SW480 (cell line): ENCODE results near the gene TTBK2.
"Not testable (repeated sequence)": the region's sequence is repeated elsewhere in the genome, so short reads cannot be mapped to it uniquely, and the experiment has no call there.

Source experiments
- DNase-seq: peaks from one replicate; pipeline ENCODE4 v3.0.0-alpha.2; 2016; ENCODE audit warnings: low spot score

TTBK2 gene

DNA sequence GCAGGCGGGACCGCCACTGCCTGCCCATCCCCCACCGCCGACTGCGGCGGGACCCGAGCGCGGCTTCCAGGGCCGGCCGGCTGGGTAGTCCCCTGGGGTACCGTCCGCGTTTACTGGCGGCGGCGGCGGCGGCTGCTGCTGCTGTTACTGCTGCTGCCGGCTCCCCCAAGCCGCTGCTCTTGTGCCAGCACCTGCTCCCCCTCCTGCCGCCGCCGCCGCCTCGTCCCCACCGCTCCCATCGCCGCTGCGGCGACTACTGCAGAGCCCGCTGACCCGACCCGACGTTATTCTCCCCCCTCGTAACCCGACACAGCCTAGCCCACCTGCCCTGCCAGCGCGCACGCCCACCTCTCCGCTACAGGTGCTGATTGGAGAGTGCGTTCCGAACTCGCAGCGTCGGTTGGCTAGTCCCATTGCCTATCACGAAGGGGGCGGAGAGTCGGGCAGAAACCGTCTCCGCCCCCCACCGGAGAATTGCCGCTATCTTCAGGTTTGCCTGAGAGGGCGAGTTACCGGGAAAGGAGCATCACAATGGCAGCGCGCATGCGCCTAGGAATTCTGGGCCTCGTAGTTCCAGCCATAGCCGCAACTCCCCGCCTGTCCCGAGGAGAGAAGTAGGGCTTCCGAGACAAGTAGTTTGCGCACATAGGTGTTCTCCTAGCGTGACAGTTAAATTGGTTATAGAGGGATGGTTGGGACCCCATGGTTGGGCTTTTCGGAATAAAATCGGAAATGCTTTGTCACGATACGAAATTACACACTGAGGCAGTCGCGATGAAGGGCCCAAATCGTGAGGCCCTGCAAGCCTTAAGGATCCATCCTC lies at the start of gene TTBK2:
Gene TTBK2, minus strand, starts transcription at position 260 of the 823 bp plus-strand sequence. CDS start 42,161 bp downstream, outside the sequence.
- DNase-seq = peak; percentile 97

DNA sequence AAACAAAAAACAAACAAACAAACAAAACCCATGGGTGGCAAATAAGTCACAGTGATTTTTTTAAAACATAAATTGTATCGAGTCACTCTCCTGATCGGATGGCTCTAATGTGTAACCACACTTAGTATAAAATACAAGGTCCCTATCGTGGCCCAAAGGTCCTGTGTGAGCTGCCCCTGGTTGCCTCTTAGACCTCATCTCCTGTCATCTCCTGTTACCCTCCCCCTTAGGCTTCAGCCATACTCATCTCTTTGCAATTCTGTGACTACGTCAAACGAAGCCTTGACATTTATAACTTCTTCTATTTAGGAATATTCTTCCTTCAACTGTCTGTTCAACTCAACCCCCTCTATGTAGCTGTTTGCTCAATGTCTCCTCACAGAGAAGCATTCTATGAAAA lies 43.9 kb upstream of the TTBK2 start:
- DNase-seq = no peak

DNA sequence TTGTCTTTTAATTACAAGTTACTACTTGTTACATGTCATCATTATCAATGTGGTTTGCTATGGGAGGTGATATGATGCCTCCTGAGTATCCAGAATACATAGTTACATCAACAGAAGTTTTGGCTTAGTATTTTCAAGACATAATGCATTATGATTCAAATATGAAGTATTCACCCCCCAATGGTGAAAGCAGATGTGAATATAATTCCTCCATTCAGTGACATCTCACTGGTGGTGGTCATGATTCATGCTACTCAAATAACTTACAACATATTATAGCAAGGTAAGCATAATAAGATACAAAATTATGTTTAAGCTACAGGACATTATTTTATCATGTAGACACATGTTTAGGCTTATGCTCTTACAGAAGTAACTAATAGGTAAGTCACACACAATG lies 34.9 kb upstream of the TTBK2 start:
- DNase-seq = no peak

DNA sequence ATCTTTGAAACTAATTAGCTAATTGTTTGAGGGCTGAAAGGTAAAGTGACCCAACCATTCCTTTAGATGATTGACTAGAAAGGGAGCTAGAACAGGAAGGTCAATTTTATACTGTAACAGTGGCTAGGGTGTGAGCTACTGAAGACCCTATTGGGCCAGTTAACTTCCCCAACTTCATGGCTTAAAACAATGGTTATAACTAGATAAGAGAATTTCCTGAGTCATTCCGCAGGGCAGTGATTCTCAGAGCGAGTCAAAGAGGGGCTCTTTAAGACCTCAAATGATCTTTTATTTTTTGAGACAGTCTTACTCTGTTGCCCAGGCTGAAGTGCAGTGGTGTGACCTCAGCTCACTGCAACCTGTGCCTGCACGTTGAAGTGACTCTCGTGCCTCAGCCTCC lies 33.7 kb upstream of the TTBK2 start:
- DNase-seq = no peak

DNA sequence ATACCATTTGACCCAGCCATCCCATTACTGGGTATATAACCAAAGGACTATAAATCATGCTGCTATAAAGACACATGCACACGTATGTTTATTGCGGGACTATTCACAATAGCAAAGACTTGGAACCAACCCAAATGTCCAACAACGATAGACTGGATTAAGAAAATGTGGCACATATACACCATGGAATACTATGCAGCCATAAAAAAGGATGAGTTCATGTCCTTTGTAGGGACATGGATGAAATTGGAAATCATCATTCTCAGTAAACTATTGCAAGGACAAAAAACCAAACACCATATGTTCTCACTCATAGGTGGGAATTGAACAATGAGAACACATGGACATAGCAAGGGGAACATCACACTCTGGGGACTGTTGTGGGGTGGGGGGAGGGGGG lies 28.3 kb upstream of the TTBK2 start:
- not testable (repeated sequence) for DNase-seq

DNA sequence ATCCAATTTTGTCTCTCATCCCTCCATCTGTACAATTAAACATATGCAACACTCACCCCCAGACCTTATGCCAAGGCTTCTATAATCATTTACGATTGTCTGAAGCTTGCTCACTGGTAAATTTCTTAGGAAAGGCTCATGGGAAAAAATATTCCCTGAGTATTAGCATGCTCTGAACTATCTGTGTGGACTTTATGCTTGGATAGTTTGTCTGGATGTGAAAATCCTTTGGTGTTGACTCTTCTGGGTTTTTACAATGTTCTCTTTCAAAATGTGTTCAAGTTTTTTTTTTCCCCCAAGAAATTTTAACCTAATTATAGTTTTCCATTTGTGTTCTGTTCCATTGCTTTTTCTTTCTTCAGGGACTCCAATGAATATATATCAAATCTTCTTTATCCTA lies 19.9 kb upstream of the TTBK2 start:
- DNase-seq = no peak

DNA sequence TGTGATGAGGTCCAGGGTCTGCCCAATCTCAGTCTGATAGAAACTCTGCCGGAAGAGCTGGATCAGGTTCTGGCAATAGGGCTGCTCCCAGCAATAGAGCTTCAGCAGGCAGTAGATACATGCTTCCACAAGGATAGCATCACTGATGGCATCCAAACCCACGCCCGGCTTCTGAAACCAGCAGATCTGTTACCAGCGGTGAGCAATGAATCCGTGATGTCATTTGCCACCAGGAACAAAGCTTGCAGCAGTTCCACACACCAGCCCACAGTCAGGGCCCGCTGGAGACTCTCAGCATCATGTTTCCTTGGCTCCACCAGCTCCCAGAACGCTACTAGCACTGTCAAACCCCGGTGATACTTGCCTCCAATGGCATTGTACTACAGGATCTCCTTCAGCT lies 19.3 kb upstream of the TTBK2 start:
- no peak for DNase-seq

DNA sequence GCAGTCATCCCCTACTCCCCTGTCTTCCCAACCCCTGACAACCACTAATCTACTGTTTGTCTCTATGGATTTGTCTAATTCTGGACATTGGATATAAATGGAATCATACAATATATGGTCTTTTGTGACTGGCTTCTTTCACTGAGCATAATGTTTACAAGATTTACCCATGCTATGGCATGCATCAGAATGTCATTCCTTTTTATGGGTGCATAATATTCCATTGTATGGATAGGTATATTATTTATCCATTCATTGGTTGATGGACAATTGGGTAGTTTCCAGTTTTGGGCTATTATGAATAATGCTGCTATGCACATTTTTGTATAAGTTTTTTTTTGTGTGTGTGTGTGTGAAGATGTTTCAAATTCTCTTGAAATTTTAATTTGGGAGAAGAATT lies 16.6 kb upstream of the TTBK2 start:
- no peak for DNase-seq

DNA sequence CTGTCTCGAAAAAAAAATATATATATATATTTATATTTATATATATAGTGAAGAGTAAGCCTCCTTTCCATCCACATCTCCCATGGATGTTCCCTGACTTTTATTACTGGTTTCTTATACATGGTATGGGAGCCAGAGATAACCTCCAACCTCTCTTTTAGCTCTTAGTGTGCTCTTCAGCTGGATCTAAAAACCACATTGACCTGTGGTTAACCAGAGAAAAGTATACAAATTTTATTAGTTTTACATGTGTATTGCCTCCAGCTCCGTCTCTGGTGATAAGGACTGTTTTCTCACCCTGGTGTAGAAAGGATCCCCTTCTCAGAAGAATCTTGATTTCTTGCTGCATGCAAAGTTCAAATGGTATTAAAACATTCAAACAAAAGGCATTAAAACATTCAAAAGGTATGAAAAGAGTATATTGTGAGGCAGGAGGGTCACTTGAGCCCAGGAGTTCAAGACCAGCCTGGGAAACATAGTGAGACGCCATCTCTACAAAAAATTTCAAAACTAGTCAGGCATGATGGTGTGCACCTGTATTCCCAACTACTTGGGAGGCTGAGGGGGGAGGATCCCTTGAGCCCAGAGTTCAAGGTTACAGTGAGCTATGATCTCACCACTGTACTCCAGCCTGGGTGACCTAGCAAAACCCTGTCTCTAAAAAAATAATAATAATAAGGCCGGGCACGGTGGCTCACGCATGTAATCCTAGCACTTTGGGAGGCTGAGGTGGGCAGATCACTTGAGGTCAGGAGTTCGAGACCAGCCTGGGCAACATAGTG lies 13.5 kb upstream of the TTBK2 start:
- no peak for DNase-seq

DNA sequence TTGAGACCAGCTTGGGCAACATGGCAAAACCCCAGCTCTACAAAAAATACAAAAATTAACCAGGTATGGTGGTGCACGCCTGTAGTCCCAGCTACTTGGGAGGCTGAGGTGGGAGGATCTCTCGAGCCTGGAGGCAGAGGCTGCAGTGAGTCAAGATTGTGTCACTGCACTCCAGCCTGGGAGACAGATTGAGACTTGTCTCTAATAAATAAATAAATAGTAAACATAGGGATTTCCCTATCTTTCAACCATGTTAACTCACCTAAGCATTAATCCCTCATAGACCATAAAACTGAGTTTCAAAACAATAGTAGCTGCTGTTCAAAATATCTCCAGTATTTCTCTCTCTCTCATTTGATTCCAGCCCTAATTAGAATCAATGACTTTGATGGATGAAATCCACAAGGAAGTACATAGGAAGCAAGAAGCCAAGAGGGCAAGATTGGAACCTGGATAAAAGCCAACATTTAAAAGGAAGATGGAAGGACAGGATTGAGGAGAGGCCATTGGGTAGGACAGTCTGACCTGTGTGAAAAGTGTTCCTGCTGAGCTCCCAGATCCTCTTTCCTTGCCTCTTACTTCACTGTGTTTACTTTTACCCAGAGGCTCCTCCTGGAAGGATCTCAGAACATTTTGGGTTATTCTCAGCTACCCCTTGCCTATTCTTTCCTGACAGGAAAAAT lies 12.4 kb upstream of the TTBK2 start:
- no peak for DNase-seq

DNA sequence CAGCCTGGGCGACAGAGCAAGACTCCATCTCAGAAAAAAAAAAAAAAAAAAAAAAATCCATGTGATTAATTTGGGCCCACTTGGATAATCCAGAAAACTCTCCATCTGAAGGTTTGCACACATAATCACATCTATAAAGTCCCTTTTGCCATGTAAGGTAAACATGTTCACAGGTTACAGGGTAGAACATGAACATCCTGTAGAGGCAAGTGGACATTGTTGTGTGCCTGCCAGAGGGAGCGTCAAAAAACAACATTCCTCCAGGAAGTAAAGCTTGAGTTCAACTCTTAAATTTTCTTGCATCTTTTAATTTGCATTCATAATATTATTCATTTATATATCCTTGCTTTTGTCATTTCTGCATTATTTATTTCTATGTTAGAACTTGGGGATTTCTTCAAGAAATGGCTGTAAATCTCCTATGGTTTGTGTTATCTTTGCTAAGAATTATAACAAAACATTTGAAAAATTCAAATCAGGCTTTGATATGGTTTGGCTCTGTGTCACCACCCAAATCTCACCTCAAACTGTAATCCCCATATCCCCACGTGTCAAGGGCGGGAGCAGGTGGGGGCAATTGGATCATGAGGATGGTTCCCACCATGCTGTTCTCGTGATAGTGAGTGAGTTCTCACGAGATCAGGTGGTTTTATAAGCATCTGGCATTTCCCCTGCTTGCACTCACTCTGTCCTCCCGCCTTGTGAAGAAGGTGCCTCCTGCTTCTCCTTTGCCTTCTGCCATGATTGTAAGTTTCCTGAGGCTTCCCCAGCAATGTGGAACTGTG lies 11.3 kb upstream of the TTBK2 start:
- no peak for DNase-seq

DNA sequence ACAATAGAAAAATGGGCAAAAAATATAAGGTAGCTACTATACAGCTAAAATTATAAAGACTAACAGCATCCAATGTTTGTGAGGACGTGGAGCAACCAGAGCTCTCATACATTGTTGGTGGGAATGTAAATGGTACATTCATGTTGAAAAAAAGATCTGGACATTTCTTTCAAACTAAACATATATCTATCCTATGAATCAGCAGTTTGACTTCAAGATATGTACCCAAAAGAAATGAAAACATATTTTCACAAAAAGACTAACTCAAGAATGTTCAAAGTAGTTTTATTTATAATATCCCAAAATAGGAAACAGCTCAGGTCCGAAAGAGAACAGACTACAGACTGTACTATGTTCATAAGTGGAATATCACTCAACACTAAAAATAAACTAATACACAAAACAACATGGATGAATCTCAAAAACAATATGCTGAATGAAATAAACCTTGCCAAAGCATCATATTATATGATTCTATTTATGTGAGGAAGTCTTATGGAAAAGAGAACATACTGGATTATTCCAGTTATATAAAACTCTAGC lies 8.8 kb upstream of the TTBK2 start:
- DNase-seq = no peak

DNA sequence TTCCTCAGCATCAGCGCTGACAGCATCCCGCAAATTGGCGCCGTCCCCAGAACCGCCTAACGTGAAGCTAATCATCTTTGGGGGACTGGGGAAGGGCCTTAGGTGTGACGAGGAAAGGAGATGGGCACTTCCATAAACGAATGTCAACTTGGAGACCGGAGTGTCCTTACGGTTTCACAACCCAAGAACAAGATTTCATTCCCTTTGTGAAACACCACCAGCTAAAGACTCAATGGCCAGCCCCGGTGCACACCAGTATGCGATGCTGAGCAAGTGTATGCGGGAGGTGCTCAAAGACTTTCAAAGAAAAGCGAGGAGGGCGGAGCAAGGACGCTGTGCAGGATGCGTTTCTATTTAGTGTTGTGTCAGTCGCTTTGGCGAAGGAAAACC lies 759 bp upstream of the TTBK2 start:
- DNase-seq = no peak

DNA sequence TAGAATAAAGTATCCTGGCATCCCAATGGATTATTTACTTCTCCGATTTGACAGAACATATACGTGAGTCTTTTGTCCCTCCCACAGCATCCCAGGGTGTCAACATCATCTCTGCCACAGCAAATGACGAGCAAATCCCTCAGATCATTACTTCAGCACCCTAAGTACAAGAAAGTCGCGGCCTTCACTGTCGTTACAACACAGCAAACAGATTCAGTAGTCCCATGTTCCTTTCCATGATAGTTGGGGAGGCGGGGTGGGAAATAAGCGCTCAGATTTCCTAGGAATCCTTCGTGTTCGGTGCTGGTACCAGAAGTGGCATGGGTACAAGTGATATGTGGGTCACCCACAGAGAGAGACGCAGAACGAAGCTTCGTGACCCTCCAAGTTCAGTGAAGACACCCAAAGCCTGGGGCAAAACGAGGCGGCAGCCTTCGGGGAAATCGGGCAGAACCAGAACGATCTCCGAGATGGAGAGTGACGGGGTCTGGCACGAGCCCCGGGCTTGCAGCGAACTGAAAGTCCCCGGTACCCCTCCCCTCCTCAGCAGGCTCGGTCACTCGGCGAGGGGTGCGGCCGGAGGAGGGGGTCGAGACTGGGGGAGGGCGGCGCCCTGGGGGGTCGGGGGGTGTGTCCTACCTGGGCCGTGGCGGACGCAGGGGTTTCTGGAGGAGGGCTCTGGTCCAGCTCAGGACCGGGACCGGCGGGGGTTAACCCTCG lies 619 bp downstream of the TTBK2 start:
- peak; percentile 64 for DNase-seq

DNA sequence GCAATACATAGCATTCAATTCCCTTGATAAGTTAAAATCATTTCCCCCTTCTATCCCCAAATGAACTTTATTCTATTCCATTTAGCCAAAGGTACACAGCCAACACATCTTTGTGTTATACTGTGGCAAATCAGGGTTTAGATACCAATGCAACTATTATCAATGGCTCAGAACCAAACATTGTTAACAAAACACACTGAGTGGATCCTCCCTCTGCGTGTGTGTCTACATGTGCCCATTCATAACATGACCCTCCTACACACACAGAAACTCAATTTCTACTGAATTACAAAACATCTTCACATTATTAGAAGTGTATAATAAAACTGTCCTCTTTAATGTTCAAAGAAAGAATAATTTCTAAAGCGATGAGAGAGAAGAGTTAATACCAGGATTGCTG lies 1.3 kb downstream of the TTBK2 start:
- no peak for DNase-seq

DNA sequence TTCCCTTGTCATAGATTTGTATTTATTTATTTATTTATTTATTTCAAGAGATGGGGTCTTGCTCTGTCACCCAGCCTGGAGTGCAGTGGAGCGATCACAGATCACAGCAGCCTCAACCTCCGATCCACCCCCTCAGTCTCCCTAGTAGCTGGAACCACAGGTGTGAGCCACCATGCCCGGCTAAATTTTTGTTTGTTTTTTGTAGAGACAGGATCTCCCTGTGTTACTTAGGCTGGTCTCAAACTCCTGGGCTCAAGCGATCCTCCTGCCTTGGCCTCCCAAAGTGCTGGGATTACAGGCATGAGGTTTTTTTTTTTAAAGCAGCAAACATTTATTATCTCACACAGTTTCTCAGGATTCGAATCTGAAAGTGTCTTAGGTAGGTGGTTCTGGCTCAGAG lies 2.5 kb downstream of the TTBK2 start:
- no peak for DNase-seq

DNA sequence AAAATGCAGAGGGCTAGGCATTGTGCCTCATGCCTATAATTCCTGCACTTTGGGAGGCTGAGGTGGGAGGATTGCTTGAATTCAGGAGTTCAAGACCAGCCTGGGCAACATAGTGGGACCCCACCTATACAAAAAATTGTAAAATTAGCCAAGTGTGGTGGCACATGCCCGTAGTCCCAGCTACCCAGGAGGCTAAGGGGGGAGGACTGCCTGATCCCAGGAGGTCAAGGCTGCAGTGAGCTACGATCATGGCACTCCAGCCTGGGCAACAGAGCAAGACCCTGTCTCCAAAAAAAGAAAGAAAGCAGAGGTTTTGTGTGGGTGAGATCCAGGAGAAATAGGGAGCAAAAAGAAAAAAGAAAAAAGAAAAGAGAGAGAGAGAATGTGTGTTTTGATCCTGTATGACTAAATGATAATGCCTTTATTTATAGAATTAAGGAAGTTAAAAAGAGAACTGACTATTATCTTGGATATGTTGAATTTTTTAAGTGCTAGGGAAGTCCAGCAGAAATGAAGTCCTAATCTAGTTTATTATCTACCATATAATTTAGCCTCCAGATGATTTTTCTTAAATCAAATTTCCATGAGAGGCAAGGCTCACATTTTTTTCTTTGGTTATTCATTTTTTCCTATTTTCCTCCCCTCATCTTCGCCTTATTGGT lies 4.8 kb downstream of the TTBK2 start:
- DNase-seq = no peak

DNA sequence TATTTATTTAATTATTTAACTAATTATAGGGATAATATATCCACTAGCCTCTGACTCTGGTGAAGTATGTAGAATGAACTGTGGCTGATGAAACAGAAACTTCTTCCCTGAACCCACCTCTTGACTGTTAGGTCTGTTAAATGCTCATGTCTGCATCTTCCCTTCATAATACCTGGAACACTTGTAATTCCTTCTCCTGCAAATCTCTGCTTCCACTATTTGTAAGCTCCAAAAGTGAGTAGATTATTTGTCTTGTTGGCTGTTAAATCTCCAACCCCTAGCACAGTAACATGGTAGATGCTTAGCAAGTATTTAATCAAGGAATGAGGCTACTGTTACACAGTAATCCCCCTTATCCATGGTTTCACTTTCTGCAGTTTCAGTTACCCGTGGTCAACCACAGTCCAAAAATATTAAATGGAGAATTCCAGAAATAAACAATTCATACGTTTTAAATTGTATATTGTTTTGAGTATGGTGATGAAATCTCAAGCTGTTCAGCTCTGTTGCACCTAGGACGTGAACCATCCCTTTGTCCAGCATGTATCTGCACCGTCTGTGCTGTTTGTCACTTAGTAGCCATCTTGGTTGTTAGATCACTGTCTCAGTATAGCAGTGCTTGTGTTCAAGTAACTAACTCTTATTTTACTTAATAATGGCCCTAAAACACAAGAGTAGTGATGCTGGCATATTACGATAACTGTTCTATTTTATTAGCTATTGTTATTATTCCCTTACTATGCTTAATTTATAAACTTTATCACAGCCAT lies 5.7 kb downstream of the TTBK2 start:
- no peak for DNase-seq

DNA sequence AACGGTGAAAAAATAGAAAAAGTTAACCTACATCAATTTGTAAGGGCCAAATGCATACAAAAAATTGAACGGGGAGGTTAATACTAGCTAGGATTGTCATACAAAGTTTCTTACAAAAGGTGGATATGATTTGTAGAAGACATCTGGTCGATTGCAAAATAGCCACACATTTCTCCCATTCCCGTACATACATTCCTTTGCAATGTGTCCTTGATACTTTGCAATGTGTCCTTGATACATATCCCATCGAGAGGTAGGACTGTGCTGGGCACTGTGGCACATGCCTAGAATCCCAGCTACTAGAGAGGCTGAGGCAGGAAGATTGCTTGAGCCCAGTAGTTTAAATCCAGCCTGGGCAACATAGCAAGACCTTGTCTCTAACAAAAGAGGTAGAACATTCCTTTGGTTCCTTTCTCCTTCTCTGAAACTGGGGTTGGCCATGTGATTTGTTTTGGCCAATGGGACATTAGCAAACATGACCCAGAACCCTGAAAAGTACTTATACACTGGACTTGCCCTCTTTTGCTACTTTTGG lies 9.5 kb downstream of the TTBK2 start:
- DNase-seq = no peak

DNA sequence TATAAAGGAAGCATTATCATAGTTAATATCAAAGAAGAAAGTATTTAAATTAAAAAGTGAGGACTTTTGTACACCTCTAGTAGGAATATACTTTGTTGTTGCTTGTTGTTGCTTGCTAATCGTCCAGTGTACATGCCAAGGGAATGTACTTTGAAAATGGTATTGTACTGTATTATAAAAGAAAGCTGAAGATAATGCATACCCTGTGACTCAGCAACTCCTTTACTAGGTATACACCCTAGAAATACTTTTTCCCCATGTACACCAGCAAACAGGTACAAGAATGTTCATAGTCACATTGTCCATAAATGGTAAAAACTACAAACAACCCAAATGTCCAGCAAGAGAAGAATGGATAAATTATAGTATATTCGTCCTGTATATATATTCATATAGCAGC lies 12.0 kb downstream of the TTBK2 start:
- no peak for DNase-seq
